Heart left ventricle (tissue), 16 donors: ENCODE measurements around the gene SEPTIN6. TPM values are rescaled to one million over a fixed set of nuclear protein-coding genes. Genes with fewer than 3 reads are reported as not detected.

ENCODE experiments used
- ATAC-seq, 4 donors: fragments of 200-7000 bp; cut with Tn5 transposase; one replicate each; pipeline ENCODE4 v1.9.1; 2020 to 2022; ENCODE audit warnings: moderate library complexity in 4 of 4, mild to moderate bottlenecking in 3 of 4, moderate number of reproducible peaks in 1 of 4
- DNase-seq, 5 donors: peaks; one replicate each; pipeline ENCODE4 v3.0.0-alpha.2; 2020
- H3K27ac ChIP-seq, 12 donors: fragments of 200-600 bp; sonication (generic) in 4 of 12; one replicate each; pipeline versions ENCODE4 v1.5.0 to v1.8.0; 2016 to 2022; ENCODE audit warnings: mild to moderate bottlenecking in 2 of 12
- H3K27me3 ChIP-seq, 9 donors: fragments of 200-600 bp; sonication (generic) in 2 of 9; one replicate each; pipeline versions ENCODE4 v1.5.1 to v1.8.0; 2016 to 2022; ENCODE audit warnings: mild to moderate bottlenecking in 3 of 9
- H3K36me3 ChIP-seq, 9 donors: fragments of 200-600 bp; sonication (generic) in 2 of 9; one replicate each; pipeline versions ENCODE4 v1.5.0 to v1.8.0; 2018 to 2022; ENCODE audit warnings: mild to moderate bottlenecking in 2 of 9
- H3K4me1 ChIP-seq, 12 donors: fragments of 200-600 bp; sonication (generic) in 4 of 12; one replicate each; pipeline versions ENCODE4 v1.5.0 to v1.8.0; 2016 to 2022; ENCODE audit warnings: mild to moderate bottlenecking in 3 of 12
- H3K4me3 ChIP-seq, 12 donors: fragments of 200-600 bp; sonication (generic) in 4 of 12; one replicate each; pipeline versions ENCODE4 v1.5.0 to v1.8.0; 2017 to 2022; ENCODE audit warnings: mild to moderate bottlenecking in 9 of 12, moderate library complexity in 4 of 12
- H3K9me3 ChIP-seq, 12 donors: fragments of 200-600 bp; sonication (generic) in 4 of 12; one replicate each; pipeline versions ENCODE4 v1.5.0 to v1.8.0; 2016 to 2022; ENCODE audit warnings: mild to moderate bottlenecking in 1 of 12
- CTCF ChIP-seq, 12 donors: fragments of 200-600 bp; sonication (generic) in 4 of 12; IDR thresholded peaks; one replicate each; pipeline versions ENCODE4 v1.5.0 to v1.8.0; 2018 to 2022; ENCODE audit warnings: antibody characterized with exemption in 12 of 12, mild to moderate bottlenecking in 5 of 12
- POLR2A ChIP-seq, 2 donors: fragments of 450-650 bp; IDR thresholded peaks; one replicate each; pipeline ENCODE4 v1.6.1; 2017; ENCODE audit warnings: antibody characterized with exemption in 2 of 2, mild to moderate bottlenecking in 2 of 2, moderate library complexity in 2 of 2
- WGBS, 4 donors: extraction: QIAGEN DNeasy Blood & Tissue Kit in 2 of 4; methylation state at CpG; one replicate each; pipeline versions ENCODE4 v1.1.5 to v1.1.7; 2013 to 2018; 5-methylcytosine and 5-hydroxymethylcytosine counted together
- intact Hi-C, 10 donors: fragments of 100-400 bp; cut with DNase I; formaldehyde crosslinking; loops; one replicate each; pipeline versions ENCODE4 v1.11.1 to v1.14.2; 2022
- long read RNA-seq, 3 donors: library from polyadenylated mRNA; unstranded; transcript quantifications; one replicate each; pipeline ENCODE4 v2.0.0, GENCODE V29; 2020 to 2021
- polyA plus RNA-seq, 2 donors: library from polyadenylated mRNA; stranded (reverse); fragments of 200-250 nt; gene quantifications; one replicate each; pipeline ENCODE4 v1.2.3, GENCODE V29; 2013
- total RNA-seq, 9 donors: library from RNA; depleted of rRNA in 2 of 9; stranded (reverse); fragments of >200 nt in 2 of 9; fragmentation: NEBNext Ultra II Directional in 3 of 9; extraction: Animal tissue kit (Norgen Biotek cat#: 25700) in 3 of 9; gene quantifications; one replicate each; pipeline versions ENCODE4 v1.1.0 to v1.2.4, GENCODE V29; 2016 to 2023
- donor health status: ischemic (EF 13 %, LVEDD 7.1; RV severe dilation, severe dysfunction).
- donor health status: healthy with polysubstance abuse.
- donor health status: DM: no; HTN: yes; CAD: no.
- donor health status: DM: no; HTN: no; CAD: no.
- donor health status: ischemic (EF 25% LVEDD 6.9; RV normal size, moderate dysfunction).
- donor health status: ischemic (EF 25% LVEDD 5.7; RV mildly dilated, moderate dysfunction).
- donor health status: healthy.
- donor health status: DM: yes; HTN: yes; CAD: no.
- donor health status: ischemic (EF 35%, LVEDD 5.7; RV mildly dilated, moderate dysfunction).
- donor health status: nonischemic (EF 11% LVEDD 7.7; RV severe dilation, severe dysfunction).
- donor health status: DM: yes; HTN: yes; CAD: no.
- donor health status: PGD.
- donor health status: ischemic (EF 29% LVEDD 5.4; RV normal size, mild dysfunction).
- donor health status: nonischemic (EF 23%, LVEDD 6.1; RV moderate dilation, normal function).

Gene SEPTIN6
- total RNA-seq: 10 to 100 TPM in 5 of 9 donors, 1 to 10 TPM in 4; 7.6 to 36.4 (median 10.0) TPM
- 1 to 10 TPM; 3.3 to 7.2 TPM for polyA plus RNA-seq
- long read RNA-seq, donor 1, transcript SEPT6-202 (10 exons, 1,576 nt): major isoform, 11 of 18 reads
- long read RNA-seq, donor 1, partial matches to known transcripts: 5 of 18 reads
- long read RNA-seq, donor 1, other reads (novel, unspliced or antisense): 1 of 18 reads
- long read RNA-seq, donor 2, full-length matches to known transcripts: 64 of 81 reads
- long read RNA-seq, donor 2, partial matches to known transcripts: 12 of 81 reads
- long read RNA-seq, donor 2, other reads (novel, unspliced or antisense): 5 of 81 reads
- long read RNA-seq, donor 3, transcript SEPT6-201 (10 exons, 2,693 nt): major isoform, 5 of 11 reads
- long read RNA-seq, donor 3, transcript SEPT6-202 (10 exons, 1,576 nt): major isoform, 5 of 11 reads
- long read RNA-seq, donor 3, partial matches to known transcripts: 1 of 11 reads
- long read RNA-seq, donor 3, other reads (novel, unspliced or antisense): 0 of 11 reads

- Histone ChIP-seq H3K4me1 (peaks cover 0 to 21% (median 0%) of the 10 kb centered on the region in 12 donors), H3K27me3 (no peaks in the 10 kb centered on the region), H3K4me3 (peak within 1 kb of the TSS; percentile 40 to 92 (median 75)), H3K9me3 (no peaks in the 10 kb centered on the region), H3K27ac (peak within 1 kb of the TSS in 11 of 12 donors; percentile 32 to 83 (median 75)), H3K36me3 (no peaks in the 10 kb centered on the region)
- 3 to 32% (median 17%) methylated on average over 42 to 59 of the region's 59 CpGs for WGBS, 4 donors
- peak; percentile 67 to 87 (median 75) for DNase-seq
- intact Hi-C loops: loop anchor here in 4 of 10 donors (2.0 to 10.0 kb wide), 4 partner anchors 39 to 86 kb away; partner anchors contain the start of gene NKRF (in 1 of the 4)
- TF ChIP-seq CTCF (IDR thresholded peaks at IDR 0.05) (no peak), POLR2A (IDR thresholded peaks at IDR 0.05) (peak in 1 of 2 donors; percentile 49)
- peak; percentile 65 to 88 (median 84) for ATAC-seq
Measured at GRCh38 chrX:119693040-119693995, at the start of gene SEPTIN6. Gene SEPTIN6 (minus strand): TSS chrX:119693168. CDS start chrX:119693105, 63 bp downstream.

- intact Hi-C loops: loop anchor here in 4 of 10 donors (10.0 kb wide), 4 partner anchors 84 to 224 kb away; no protein-coding TSS in a partner anchor
Measured at GRCh38 chrX:119738742-119739141, 45.8 kb upstream of the SEPTIN6 start.

GRCh38 chrX:119736206-119736764 is 43.3 kb upstream of the SEPTIN6 start:
- WGBS, 4 donors: 82 to 86% (median 84%) methylated on average over 12 of the region's 12 CpGs
- Histone ChIP-seq H3K27me3 (peaks cover 0 to 3% (median 0%) of the 10 kb centered on the region in 9 donors), H3K4me3 (no peak overlapping the region), H3K9me3 (no peaks in the 10 kb centered on the region), H3K27ac (no peak overlapping the region), H3K4me1 (no peaks in the 10 kb centered on the region), H3K36me3 (no peaks in the 10 kb centered on the region)
- ATAC-seq: no peak
- intact Hi-C loops: loop anchor here in 4 of 10 donors (10.0 kb wide), 4 partner anchors 81 to 221 kb away; no protein-coding TSS in a partner anchor
- TF ChIP-seq POLR2A (IDR thresholded peaks at IDR 0.05): no peak
- TF ChIP-seq CTCF (IDR thresholded peaks at IDR 0.05): no peak
- no peak for DNase-seq

More at GRCh38 chrX:119738742-119739141, 45.8 kb upstream of the SEPTIN6 start:
- Histone ChIP-seq H3K9me3 (no peaks in the 10 kb centered on the region), H3K4me1 (no peaks in the 10 kb centered on the region), H3K27ac (no peak overlapping the region), H3K36me3 (no peaks in the 10 kb centered on the region), H3K27me3 (peaks cover 0 to 3% (median 0%) of the 10 kb centered on the region in 9 donors), H3K4me3 (no peak overlapping the region)
- ATAC-seq (no peak), DNase-seq (no peak)
- WGBS, 4 donors: 47 to 68% (median 65%) methylated on average over 5 of the region's 5 CpGs
- TF ChIP-seq POLR2A (IDR thresholded peaks at IDR 0.05) (no peak), CTCF (IDR thresholded peaks at IDR 0.05) (no peak)
